NT2/D1 (cell line): ENCODE measurements around the gene LPXN.

Experiments used
- SUZ12 ChIP-seq: IDR thresholded peaks from 2 replicates; pipeline ENCODE4 v1.6.1; 2011; ENCODE audit not compliant: insufficient read length, insufficient read depth; ENCODE audit errors: extremely low read depth
- YY1 ChIP-seq: IDR thresholded peaks from 2 replicates; pipeline ENCODE4 v1.6.1; 2011; ENCODE audit not compliant: insufficient read length, insufficient read depth
- ZNF274 ChIP-seq: IDR thresholded peaks from 2 replicates; pipeline ENCODE4 v1.6.1; 2011; ENCODE audit warnings: mild to moderate bottlenecking, low read depth, low read length

GRCh38 chr11:58502004-58502403 is 73.7 kb downstream of the LPXN start:
- no peak for TF ChIP-seq YY1
- TF ChIP-seq ZNF274 = no peak
- TF ChIP-seq SUZ12 = no peak
